GM18505 (cell line): ENCODE measurements around the gene SULT1A2.
"Not testable (repeated sequence)": the region's sequence is repeated elsewhere in the genome, so short reads cannot be mapped to it uniquely, and the experiment has no call there.

ENCODE experiments used
- ATAC-seq: cut with Tn5 transposase; IDR thresholded peaks from one replicate; pipeline ENCODE4 v1.9.1; 2021; ENCODE audit not compliant: unreplicated experiment
- POLR2A ChIP-seq: IDR thresholded peaks from 4 replicates; pipeline ENCODE4 v1.6.1; 2011; ENCODE audit warnings: borderline replicate concordance; ENCODE audit not compliant: insufficient read depth, insufficient read length; ENCODE audit errors: extremely low read depth

SULT1A2 gene

GRCh38 chr16:28596840-28597691 is at the start of gene SULT1A2:
TSS of gene SULT1A2 (minus strand) at chr16:28597050. CDS start at chr16:28595930, 1,120 bp downstream.
- no peak for TF ChIP-seq POLR2A
- no peak for ATAC-seq

DNA sequence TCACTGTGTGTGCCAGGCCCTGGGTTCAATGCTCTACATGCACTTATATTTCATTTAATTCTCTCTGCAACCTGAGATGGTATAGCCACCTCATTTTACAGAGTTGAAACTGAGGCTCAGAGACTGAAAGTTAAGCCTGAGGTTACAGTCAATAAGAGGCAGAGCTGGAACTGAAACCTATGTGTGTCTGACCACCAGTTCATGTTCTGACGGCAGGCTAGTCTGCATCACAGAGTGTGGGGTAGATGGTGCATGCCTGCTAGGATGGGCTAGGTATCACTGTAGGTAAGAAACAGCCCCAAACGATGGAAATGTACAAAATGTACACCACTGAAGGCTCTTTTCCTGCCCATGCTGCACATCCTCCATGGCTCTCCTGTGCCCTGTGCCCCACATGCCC is 43.1 kb upstream of the SULT1A2 start:
- not testable (repeated sequence) for ATAC-seq

DNA sequence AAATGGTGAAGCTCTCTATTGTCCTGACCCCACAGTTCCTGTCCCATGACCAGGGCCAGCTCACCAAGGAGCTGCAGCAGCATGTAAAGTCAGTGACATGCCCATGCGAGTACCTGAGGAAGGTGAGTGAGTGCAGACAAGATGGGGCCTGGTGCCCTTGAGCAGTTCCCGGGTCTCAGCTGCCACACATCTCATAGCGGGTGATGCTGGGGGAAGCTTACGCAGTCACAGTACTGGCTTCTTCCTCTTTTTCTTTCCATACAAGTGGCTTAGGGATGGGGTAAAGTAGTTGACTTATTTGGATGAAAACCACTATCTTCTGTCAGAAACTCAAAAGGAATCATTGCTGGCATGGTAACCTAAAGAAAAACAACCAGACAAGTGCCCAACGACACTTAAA is 41.5 kb upstream of the SULT1A2 start:
- not testable (repeated sequence) for ATAC-seq

DNA sequence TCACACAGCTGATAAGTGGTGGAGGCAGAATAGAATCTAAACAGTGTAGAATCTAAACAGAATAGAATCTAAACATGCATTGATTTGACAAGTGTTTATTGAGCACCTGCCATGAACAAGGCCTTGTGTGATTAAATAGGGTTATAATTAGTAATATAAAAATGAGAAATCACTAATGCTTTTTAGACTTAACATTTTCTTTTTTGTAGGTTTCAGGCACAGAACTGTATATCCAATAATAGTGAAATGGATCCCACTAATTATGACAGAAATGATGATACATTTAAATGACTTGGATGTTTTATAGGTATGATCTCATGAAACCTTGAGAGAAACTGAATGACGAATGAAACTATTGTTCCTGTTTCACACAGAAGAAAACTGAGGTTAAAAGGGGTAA is 40.9 kb upstream of the SULT1A2 start, which contains the start of gene NPIPB8:
Gene NPIPB8 (plus strand): TSS at position 301 of the 400 bp plus-strand sequence. CDS start 296 bp downstream, outside the sequence.
- ATAC-seq: not testable (repeated sequence)

DNA sequence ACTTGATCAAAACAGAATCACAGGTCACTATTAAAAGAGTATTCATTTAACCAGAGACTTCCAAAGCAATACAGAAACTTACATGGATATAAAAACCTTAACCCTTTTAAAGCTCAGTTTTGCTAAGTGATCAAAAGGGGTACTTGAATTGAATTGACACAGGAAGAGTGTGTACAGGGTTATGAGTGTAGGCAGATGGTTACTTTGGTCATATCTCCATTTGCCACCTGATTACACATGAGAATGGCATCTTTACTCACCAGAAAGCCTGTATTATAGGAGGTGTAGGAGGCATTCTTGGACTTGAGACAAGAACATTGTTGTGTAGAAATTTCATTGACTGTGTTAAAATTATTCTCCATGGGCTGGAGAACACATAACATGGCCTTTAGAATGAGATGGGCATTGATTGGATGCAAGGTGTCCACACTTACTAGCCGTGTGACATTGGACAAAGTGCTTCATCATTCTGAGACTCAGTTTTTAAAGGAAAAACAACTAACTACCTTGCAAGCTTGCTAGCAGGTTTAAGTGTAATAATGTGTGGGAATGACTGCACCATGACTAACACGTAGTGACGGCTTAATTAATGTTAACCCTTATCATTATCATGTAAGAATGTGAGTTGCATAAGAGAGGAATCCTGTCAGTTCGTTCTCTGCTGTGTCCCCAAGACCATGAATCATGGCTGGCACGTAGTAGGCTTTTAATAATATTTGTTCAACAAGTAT is 39.4 kb upstream of the SULT1A2 start:
- not testable (repeated sequence) for ATAC-seq

DNA sequence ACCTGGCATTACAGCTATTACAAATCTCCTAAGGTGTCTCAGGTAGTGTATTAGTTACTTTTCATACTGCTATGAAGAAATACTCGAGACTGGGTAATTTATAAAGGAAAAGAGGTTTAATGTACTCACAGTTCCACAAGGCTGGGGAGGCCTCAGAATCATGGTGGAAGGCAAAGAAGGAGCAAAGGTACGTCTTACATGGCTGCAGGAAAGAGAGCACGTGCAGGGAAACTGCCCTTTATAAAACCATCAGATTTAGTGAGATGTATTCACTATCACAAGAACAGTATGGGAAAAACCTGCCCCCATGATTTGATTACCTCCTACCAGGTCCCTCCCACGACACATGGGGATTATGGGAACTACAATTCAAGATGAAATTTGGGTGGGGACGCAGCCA is 34.1 kb upstream of the SULT1A2 start:
- ATAC-seq: not testable (repeated sequence)

DNA sequence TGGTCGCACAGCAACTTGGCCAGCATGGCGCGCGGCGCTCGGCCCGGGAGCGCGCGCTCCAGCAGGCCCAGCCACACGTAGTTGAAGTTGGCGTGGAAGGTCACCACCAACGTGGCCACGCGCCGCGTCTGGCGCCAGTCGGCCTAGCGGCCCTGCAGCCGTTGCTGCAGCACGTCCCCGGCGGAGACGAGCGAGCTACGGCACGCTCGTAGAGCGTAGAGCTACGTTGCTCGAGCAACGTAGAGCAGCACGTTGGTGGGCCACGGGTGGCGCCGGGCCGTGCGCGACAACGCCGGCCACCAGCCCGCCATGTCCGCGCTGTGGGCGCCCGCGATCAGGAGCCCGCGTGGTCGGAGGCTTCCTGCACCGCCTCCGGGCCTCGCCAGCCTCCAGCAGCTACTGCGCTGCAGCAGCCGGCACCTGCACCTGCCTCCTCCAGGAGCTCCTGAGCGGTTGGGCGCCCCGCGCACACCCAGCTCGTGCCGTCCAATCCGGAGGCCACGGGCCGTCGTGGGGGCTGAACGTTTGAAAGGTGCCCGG is 26.4 kb upstream of the SULT1A2 start:
- no peak for ATAC-seq
- no peak for TF ChIP-seq POLR2A

DNA sequence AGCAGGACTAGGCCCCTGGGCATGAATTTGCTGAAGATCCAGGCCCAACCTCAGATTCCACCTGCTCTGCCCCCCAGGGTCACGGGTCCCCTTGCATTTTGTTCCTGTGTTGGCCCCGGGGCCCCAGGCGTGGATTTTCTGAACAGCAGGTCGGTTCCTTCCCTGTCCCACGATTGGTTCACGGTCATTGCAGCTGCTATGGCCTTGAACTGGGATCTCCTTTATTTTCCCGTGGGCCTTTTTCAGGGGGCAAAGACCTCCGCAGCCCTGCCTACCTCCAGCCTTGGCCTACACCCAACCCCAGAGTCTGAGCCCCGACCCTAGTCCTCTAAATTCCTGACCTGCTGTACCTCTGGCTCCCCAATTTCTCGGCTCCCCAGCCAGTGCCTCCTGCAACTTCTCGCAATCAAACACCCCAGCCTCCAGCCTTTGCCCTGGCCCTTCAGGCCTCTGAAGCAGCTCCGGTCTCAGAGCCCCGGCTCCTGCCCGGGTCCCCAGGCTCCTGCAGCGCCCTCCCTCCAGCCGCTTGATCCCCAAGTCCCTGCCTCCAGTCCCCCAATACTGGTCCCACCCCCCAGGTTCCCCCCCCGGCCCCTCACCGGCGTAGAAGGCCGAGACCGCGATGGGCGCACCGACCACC is 25.8 kb upstream of the SULT1A2 start:
- ATAC-seq: not testable (repeated sequence)

DNA sequence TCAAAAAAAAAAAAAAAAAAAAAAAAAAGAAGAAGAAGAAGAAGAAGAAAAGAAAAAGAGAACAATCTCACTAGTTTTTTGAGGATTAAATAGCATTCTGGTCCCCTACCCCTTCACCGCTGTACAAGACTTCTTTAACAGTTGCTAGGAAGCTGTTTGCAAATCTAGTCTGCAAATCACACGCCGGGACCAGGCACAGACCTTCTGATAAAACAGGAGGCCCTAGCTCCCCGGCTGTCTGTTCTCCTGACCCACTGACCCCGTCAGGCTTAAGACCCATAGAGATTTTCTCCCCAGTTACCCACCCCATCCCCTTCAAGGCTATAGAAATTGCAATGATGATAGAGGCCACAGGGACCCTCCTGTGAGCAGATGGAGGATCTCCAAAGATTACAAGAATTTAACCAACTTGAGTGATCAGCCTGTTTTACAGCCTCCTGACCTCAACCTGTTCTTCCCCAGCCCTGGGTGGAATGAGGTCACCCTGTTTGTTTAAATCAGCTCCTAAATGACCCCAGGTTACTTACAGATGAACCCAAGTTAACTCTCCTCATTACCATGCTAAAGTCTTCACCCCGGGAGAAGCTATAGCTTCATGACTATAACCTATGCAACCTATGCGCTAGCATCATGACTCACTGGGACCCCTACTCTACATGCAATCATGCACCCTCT is 24.8 kb upstream of the SULT1A2 start:
- TF ChIP-seq POLR2A: no peak
- ATAC-seq: no peak

DNA sequence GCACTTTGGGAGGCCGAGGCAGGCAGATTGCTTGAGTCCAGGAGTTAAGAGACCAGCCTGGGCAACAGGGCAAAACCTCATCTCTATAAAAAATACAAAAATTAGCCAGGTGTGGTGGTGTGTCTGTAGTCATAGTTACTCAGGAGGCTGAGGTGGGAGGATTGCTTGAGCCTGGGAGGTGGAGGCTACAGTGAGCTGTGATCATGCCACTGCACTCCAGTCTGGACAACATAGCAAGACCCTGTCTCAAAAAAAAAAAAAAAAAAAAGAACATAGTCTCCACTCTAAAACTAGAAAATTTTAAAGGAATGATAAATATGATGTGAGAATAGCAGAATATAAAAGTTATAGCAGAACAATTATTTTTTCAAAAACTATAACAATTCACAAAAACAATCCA is 23.5 kb upstream of the SULT1A2 start:
- not testable (repeated sequence) for ATAC-seq

DNA sequence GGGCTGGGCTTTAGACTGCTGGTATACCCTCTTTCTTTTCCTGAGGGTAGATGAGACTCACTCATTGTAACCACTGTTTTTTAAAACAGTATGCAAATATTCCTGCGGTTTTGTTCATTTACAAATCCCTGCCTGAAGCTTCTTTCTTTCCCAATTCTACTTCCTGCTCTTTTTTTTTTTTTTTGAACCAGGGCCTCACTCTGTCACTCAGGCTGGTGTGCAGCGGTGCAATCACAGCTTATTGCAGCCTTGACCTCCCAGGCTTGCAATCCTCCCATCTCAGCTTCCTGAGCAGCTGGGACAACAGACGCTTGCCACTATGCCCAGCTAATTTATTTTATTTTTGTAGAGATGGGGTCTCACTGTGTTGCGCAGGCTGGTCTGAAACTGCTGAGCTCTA is 21.0 kb upstream of the SULT1A2 start:
- no peak for TF ChIP-seq POLR2A
- ATAC-seq: no peak

- no peak for TF ChIP-seq POLR2A
- ATAC-seq: no peak
These were observed 19.8 kb upstream of the SULT1A2 start for GRCh38 chr16:28616636-28617035.

DNA sequence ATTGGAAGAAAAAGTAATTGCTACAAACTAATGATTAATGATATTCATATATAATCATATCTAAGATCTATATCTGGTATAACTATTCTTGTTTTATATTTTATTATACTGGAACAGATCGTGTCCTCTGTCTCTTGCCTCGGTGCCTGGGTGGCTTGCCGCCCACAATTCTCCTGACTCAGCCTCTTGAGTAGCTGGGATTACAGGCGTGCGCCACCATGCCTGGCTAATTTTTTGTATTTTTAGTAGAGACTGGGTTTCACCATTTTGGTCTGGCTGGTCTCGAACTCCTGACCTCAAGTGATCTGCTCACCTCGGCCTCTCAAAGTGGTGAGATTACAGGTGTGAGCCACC is 19.4 kb upstream of the SULT1A2 start:
- not testable (repeated sequence) for ATAC-seq

- ATAC-seq: not testable (repeated sequence)
These were observed 18.8 kb upstream of the SULT1A2 start for GRCh38 chr16:28615486-28616223.

DNA sequence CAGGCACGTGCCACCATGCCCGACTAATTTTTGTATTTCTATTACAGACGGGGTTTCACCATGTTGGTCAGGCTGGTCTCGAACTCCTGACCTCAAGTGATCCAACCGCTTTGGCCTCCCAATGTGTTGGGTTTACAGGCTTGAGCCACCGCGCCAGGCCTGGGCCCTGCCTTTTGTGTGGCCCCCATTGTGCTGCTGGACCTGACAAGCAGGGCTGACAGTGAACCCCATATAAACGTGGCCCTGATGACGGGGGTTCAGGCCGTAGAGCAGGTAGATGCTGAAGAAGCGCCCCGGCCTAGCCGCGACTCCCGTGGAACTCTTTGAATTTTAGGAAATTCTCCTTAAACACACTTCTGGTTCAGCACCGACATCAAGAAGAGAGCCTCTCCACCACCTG is 17.7 kb upstream of the SULT1A2 start:
- ATAC-seq: not testable (repeated sequence)

DNA sequence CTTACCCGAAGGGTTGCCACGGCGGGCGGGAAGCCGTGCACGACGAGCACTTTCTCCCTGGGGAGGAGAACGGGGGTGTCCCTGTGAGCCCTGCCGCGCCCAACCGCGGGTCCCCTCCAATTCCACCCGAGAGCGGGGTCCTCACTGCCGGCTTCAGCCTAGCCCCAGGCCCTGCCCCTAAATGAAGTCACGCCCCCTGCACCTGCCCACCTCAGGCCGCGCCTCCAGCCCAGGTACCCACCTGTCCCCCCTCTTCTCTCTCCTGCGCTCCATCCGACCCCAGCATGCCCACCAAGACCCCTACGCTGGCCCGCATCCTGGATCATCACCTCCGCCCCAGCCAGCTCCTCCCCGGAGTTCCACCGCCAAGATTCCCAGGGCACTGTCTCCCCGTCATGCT is 17.1 kb upstream of the SULT1A2 start:
- not testable (repeated sequence) for ATAC-seq

DNA sequence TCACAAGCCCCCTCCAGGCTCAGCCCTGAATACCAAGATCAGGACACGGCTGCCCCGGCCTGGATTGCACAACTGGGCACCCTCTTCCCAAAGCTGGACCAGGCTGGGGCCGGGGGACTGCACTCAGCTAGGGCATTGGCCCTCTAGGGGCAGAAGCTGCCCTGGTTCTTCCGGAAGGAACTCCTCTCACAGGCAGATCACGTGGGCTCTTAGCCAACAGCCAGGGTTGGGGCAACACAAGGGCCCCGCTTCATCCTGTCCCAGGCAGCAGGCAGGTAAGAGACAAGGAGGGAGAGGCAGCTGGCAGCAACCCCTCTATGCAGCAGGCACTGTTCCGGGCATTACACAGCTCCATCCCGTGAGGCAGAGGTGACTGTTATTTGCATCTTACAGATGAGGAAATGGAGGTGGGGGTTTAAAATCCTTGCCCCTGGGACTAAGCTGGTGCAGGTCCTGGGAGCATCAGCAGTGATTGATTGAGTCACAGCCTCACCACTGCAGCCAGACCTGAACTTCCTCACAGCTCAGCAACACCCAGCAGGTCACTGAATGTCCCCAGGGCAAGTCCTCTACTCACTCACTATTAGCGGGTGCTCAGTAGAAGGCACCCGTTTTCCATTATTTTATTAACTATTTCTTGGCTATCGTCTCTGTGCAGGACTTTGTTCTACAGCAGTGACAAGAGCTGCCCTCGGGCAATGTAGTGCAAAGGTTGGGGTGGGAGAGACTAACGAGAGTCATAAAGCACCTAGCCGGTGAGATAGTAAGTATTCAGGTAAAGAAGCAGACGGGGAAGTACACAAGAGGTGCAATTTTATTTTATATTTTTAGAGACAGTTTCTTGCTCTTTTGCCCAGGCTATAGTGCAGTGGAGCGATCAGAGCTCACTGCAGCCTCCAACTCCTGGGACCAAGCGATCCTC is 15.8 kb upstream of the SULT1A2 start:
- ATAC-seq: not testable (repeated sequence)
